Measurements from ENCODE around the gene ASPRV1.
A peak's percentile ranks its signal among the peaks of the same experiment; 100 is the strongest.

ASPRV1 gene

DNA sequence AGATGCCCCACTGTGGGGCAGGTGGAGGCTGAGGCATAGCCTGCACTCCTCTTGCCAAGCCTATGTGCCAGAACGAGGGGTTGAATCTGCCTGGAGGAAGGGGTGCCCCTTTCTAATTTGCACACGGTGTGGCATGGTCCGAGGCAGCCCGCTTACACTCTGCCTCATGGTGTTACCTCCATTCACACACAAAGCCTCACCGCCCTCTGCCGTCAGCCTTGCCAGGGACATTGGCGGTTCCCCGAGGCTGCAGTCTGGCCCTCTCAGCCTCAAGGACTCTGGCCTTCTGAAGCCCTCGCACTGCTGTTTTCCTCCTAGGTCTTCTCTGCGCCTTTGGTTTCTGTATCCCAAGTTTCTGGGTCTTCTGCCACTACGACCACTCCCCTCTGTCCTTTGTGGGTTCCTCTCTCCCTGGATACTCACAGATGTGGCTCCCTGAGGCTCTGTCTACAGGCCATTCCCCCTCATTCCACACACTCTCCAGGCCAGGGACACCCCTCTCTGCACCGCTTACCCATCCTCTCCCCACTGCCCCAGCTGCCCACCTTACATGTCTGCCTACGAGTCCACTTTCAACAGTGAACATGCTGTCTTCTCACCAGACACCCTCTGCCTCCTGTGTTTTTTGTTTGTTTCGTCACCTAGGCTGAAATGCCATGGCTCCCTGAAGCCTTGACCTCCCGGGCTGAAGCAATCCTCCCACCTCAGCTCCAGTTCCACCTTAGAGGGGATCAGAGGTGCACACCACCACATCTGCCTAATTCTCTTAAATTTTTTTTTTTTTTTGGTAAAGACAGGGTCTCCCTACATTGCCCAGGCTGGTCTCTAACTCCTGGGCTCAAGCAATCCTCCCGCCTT lies 7.9 kb upstream of the ASPRV1 start:
- H3K4me1 ChIP-seq (ENCODE audit: control insufficient read depth, insufficient read depth, low read length): peaks cover 6% of the 10 kb centered on the region
- H3K9me3 ChIP-seq (ENCODE audit: control insufficient read depth, low read length): no peaks in the 10 kb centered on the region
- no peaks in the 10 kb centered on the region for H3K36me3 ChIP-seq (ENCODE audit: control insufficient read depth, insufficient read depth, low read length, severe bottlenecking)
- no peak overlapping the region for H3K4me3 ChIP-seq (ENCODE audit: low read length)
- no peak for DNase-seq (ENCODE audit: low read depth)
- H3K9ac ChIP-seq (ENCODE audit: low read length): no peak overlapping the region
- peaks cover 4% of the 10 kb centered on the region for H3K27me3 ChIP-seq (replicated peaks; ENCODE audit: control insufficient read depth, insufficient read depth, low read length)

DNA sequence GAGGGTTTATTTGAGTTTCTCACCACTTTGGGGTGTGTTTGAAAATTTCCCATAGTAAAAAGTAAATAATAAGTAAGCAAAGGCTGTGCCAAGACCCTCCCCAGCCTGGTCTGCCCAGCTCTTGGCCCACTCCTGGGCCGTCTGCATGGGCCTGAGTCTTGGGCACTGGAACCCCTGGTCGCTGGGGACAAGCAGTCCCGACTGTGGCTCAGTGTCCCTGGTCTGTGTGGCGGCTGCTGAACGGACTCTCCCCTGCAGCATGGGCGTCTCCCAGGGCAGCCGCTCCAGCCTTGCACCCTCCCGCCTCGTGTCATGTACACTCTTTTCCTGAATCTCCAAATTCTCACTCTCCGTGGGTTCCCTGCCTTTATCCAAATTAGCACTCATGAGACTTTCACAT lies 7.2 kb upstream of the ASPRV1 start:
- peaks cover 4% of the 10 kb centered on the region for H3K27me3 ChIP-seq (replicated peaks; ENCODE audit: control insufficient read depth, insufficient read depth, low read length)
- no peak overlapping the region for H3K4me3 ChIP-seq (ENCODE audit: low read length)
- H3K4me1 ChIP-seq (ENCODE audit: control insufficient read depth, insufficient read depth, low read length): peaks cover 11% of the 10 kb centered on the region
- no peaks in the 10 kb centered on the region for H3K9me3 ChIP-seq (ENCODE audit: control insufficient read depth, low read length)
- DNase-seq (ENCODE audit: low read depth): no peak
- no peak overlapping the region for H3K9ac ChIP-seq (ENCODE audit: low read length)
- H3K36me3 ChIP-seq (ENCODE audit: control insufficient read depth, insufficient read depth, low read length, severe bottlenecking): no peaks in the 10 kb centered on the region

DNA sequence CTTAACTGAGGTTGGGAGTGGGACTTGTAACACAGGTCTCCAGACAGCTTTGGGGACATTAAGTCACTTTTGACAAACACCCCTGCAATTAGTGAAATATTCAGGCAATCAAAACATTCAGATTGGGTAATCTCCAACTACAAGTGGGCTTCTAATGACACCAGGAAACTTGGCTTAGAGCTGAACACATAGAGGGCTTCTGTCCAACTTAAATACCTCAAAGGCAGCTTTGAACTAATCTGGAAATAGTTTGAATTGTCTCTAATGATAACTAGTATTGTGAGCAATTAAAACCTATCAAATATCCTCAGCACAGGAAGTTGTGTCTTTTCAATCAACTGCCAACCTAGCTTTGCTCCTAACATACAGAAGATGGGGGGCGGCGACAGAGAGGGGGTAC lies 5.1 kb upstream of the ASPRV1 start:
- peak; percentile 21 for DNase-seq (ENCODE audit: low read depth)
- Histone ChIP-seq H3K9me3 (ENCODE audit: control insufficient read depth, low read length) (no peaks in the 10 kb centered on the region), H3K36me3 (ENCODE audit: control insufficient read depth, insufficient read depth, low read length, severe bottlenecking) (no peaks in the 10 kb centered on the region), H3K4me3 (ENCODE audit: low read length) (no peak overlapping the region), H3K27me3 (replicated peaks; ENCODE audit: control insufficient read depth, insufficient read depth, low read length) (peaks cover 4% of the 10 kb centered on the region), H3K9ac (ENCODE audit: low read length) (no peak overlapping the region), H3K4me1 (ENCODE audit: control insufficient read depth, insufficient read depth, low read length) (peaks cover 5% of the 10 kb centered on the region)

DNA sequence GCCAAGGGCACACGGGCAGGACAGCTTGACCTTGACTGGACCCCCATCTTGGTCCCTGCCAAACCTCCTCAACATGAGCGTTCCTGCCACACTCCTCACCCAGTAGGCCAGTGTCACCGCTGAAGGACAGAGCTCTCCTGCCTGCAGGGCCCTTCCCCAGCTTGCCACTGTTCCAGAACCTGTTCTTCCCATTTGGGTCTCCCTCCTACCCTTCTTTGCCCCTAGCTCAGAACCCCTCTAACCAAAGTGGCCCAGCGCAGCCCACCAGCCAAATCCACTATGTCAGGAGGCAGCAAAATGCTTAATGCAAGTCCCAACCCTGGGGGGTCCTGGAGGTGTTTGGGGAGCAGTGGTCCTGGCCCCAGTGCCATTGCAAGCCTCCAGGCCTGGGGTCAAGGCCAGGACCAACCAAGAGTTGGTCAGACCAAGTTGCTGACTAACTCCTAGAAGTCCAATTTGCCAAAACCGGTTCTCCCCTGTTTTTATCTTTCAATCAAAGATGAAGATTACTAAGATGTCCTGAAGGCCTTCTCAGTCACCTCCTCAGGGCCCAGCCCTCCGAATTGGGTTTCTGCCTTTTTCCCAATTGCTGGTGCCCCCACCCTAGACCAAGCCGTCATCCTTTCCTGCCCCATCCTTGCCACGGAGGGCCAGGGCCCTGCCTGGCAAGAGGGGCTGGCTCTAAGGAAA lies 4.5 kb upstream of the ASPRV1 start:
- Histone ChIP-seq H3K27me3 (replicated peaks; ENCODE audit: control insufficient read depth, insufficient read depth, low read length) (peaks cover 4% of the 10 kb centered on the region), H3K36me3 (ENCODE audit: control insufficient read depth, insufficient read depth, low read length, severe bottlenecking) (no peaks in the 10 kb centered on the region), H3K9ac (ENCODE audit: low read length) (no peak overlapping the region), H3K9me3 (ENCODE audit: control insufficient read depth, low read length) (no peaks in the 10 kb centered on the region), H3K4me3 (ENCODE audit: low read length) (no peak overlapping the region), H3K4me1 (ENCODE audit: control insufficient read depth, insufficient read depth, low read length) (peaks cover 5% of the 10 kb centered on the region)
- no peak for DNase-seq (ENCODE audit: low read depth)

DNA sequence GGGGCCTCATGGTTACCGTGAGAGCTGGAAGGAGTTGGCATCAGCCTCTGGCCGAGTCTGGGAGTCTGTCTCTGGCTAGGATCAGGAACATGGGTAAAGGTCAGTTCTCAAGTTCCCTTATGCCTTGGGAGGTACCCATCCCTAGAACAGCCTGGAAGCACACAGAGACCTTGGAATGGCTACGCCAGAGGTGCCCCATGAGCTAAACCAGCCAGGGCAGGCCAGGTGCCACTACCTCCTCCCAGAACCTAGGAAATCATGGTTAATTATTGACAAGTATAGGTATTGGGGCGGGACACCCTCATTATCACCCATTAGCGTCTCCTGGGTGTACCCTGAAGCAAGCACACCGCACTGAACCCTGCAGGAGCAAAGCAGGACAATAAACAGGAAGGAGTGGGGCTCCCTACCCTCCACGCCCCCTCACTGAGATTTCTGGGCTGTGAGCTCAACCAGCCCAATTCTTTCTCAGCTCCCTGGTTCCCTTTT lies 3.0 kb upstream of the ASPRV1 start:
- no peak overlapping the region for H3K4me3 ChIP-seq (ENCODE audit: low read length)
- H3K4me1 ChIP-seq (ENCODE audit: control insufficient read depth, insufficient read depth, low read length): peaks cover 5% of the 10 kb centered on the region
- peaks cover 10% of the 10 kb centered on the region for H3K27me3 ChIP-seq (replicated peaks; ENCODE audit: control insufficient read depth, insufficient read depth, low read length)
- no peaks in the 10 kb centered on the region for H3K36me3 ChIP-seq (ENCODE audit: control insufficient read depth, insufficient read depth, low read length, severe bottlenecking)
- no peaks in the 10 kb centered on the region for H3K9me3 ChIP-seq (ENCODE audit: control insufficient read depth, low read length)
- H3K9ac ChIP-seq (ENCODE audit: low read length): no peak overlapping the region
- no peak for DNase-seq (ENCODE audit: low read depth)

DNA sequence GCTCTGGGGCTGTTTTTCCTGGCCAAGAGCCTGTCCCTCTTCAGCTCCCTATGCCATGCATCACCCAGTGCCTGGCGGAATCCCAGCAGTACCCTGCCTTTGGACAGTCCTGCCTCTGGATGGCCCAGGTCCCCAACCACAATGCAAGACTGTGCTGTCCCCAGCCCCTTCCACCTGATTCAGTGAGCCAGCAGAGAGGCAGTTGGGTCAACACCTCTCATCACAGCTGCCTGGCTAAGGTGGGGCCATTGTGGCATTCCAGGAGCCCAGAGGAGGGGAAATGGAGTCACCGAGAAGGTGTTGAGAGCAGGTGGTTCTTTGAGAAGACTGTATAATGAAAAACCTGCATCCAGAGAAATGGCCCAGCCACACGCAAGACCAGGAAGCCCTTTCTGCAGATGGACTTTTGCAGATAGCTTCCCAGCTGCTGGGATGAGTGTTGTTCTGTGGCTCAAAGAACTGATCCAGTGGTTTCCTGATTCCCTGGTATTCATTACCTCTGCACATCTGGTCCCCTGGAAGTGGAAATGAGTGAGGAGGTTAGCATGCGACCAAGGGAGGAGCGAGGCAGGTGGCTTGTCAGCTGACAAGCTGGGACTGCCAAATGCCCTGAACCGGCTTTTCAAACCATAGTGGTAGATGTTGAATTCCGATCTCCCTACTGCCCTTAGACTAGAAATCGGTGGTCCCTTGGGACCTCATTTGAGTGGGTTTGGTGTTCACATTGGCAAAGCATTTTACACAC lies 1.7 kb upstream of the ASPRV1 start:
- no peak for DNase-seq (ENCODE audit: low read depth)
- H3K9ac ChIP-seq (ENCODE audit: low read length): no peak overlapping the region
- H3K9me3 ChIP-seq (ENCODE audit: control insufficient read depth, low read length): no peaks in the 10 kb centered on the region
- H3K4me3 ChIP-seq (ENCODE audit: low read length): no peak overlapping the region
- H3K36me3 ChIP-seq (ENCODE audit: control insufficient read depth, insufficient read depth, low read length, severe bottlenecking): no peaks in the 10 kb centered on the region
- peaks cover 5% of the 10 kb centered on the region for H3K4me1 ChIP-seq (ENCODE audit: control insufficient read depth, insufficient read depth, low read length)
- H3K27me3 ChIP-seq (replicated peaks; ENCODE audit: control insufficient read depth, insufficient read depth, low read length): peaks cover 13% of the 10 kb centered on the region

DNA sequence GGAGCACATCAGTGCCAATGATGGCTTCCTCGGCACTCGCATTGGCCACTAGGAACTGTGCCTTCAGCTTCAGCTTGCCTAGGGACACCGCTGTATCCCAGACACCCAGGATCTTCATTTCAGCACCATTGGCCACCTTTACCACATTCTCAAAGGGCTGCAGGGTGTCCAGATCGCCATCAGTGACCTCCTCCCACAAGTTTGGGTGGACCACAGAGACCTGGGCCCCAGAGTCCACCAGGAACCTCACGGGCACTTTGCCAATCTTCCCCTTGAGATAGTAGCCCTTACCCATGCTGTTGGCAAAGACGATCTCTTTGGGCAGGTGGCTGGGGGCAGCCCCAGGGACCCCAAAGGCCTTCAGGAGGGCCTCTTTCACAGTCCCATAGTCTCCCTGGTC lies 610 bp downstream of the ASPRV1 start:
- Histone ChIP-seq H3K36me3 (ENCODE audit: control insufficient read depth, insufficient read depth, low read length, severe bottlenecking) (no peaks in the 10 kb centered on the region), H3K9ac (ENCODE audit: low read length) (no peak overlapping the region), H3K9me3 (ENCODE audit: control insufficient read depth, low read length) (no peaks in the 10 kb centered on the region), H3K4me3 (ENCODE audit: low read length) (no peak overlapping the region), H3K4me1 (ENCODE audit: control insufficient read depth, insufficient read depth, low read length) (peaks cover 5% of the 10 kb centered on the region), H3K27me3 (replicated peaks; ENCODE audit: control insufficient read depth, insufficient read depth, low read length) (peaks cover 34% of the 10 kb centered on the region)
- DNase-seq (ENCODE audit: low read depth): no peak

DNA sequence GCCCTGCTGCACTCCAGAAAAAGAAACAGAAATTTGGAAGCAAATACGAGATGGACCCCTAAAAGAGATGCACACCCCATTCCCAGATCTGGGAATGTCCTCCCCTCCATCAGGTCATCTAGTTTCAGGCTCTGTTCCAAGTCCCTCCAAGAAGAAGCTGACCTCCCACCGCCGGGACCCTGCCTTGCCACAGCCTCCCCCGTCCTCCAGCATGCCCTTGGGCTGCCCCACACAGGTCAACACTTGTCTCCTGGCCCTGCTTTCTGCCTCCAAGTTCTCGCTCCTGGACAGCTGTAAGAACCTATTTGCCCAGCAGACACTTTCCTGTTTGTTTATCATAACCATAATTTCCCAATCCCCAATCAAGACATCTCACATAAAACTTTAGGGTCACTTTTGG lies 2.0 kb downstream of the ASPRV1 start:
- Histone ChIP-seq H3K36me3 (ENCODE audit: control insufficient read depth, insufficient read depth, low read length, severe bottlenecking) (no peaks in the 10 kb centered on the region), H3K27me3 (replicated peaks; ENCODE audit: control insufficient read depth, insufficient read depth, low read length) (peaks cover 36% of the 10 kb centered on the region), H3K4me3 (ENCODE audit: low read length) (no peak overlapping the region), H3K4me1 (ENCODE audit: control insufficient read depth, insufficient read depth, low read length) (peaks cover 9% of the 10 kb centered on the region), H3K9me3 (ENCODE audit: control insufficient read depth, low read length) (no peaks in the 10 kb centered on the region), H3K9ac (ENCODE audit: low read length) (no peak overlapping the region)
- DNase-seq (ENCODE audit: low read depth): no peak

DNA sequence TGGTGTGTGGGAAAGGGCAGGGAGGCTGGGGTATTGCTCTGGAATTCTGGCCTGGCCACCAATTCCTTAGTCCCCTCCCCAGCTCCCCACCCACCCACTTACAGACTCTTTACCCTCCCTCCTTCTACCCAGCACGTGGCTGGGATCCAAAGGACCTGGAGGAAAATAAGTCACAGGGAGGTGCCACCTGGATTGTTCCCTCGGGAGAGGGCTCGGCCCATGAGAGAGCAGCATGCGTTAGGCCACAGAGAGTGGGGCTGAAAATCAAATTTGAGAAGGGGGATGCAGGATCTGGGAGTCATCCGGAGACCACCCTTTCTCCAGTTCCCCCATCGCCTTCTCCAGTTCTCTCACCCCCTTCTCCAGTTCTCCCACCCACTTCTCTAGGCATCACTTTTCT lies 3.0 kb downstream of the ASPRV1 start:
- no peak for DNase-seq (ENCODE audit: low read depth)
- peaks cover 36% of the 10 kb centered on the region for H3K27me3 ChIP-seq (replicated peaks; ENCODE audit: control insufficient read depth, insufficient read depth, low read length)
- H3K9me3 ChIP-seq (ENCODE audit: control insufficient read depth, low read length): no peaks in the 10 kb centered on the region
- no peaks in the 10 kb centered on the region for H3K36me3 ChIP-seq (ENCODE audit: control insufficient read depth, insufficient read depth, low read length, severe bottlenecking)
- no peak overlapping the region for H3K4me3 ChIP-seq (ENCODE audit: low read length)
- no peak overlapping the region for H3K9ac ChIP-seq (ENCODE audit: low read length)
- peaks cover 4% of the 10 kb centered on the region for H3K4me1 ChIP-seq (ENCODE audit: control insufficient read depth, insufficient read depth, low read length)

DNA sequence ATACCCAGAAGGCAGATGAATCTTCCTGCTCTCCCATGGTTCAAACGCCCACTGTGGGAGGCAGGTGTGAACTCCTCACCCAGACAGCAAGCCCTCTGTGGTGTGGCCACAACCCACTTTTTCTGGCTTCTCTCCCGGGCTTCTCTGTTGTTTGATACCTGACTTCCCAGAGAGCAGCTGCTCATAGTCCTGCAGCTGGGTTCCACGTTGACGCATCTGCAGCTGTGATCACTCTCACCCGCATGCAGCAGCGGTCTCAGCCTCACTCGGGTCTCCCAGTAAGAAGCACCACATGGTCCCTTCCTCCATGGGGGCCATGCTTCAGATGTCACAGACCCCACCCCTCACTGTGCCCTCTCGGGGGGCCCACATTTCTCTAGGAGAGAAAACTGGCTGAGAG lies 3.5 kb downstream of the ASPRV1 start:
- no peak overlapping the region for H3K9ac ChIP-seq (ENCODE audit: low read length)
- H3K9me3 ChIP-seq (ENCODE audit: control insufficient read depth, low read length): no peaks in the 10 kb centered on the region
- H3K4me1 ChIP-seq (ENCODE audit: control insufficient read depth, insufficient read depth, low read length): peaks cover 9% of the 10 kb centered on the region
- no peaks in the 10 kb centered on the region for H3K36me3 ChIP-seq (ENCODE audit: control insufficient read depth, insufficient read depth, low read length, severe bottlenecking)
- H3K4me3 ChIP-seq (ENCODE audit: low read length): no peak overlapping the region
- H3K27me3 ChIP-seq (replicated peaks; ENCODE audit: control insufficient read depth, insufficient read depth, low read length): peaks cover 36% of the 10 kb centered on the region
- DNase-seq (ENCODE audit: low read depth): no peak

DNA sequence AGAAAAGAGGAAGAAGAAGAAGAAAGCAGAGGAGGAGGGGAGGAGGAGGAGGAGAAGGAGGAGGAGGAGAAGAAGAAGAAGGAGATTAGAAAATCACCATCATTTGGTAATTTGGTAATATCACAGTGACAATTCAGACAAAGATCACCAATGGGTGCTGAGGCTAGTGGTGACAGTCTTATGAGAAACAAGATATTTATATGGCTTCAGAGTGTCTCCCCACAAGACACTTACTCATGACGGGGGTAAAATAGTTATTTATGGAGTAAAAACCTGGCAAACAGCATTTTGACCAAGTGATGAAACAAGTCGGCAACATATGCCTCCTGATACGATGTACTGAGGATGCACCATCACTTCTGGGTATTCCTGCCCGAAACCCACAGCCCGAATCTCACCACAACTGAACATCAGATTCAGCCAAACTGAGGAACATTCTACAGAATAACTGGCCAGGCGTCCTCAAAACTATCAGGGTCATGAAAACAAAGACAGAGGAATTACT lies 4.9 kb downstream of the ASPRV1 start:
- no peak overlapping the region for H3K4me3 ChIP-seq (ENCODE audit: low read length)
- H3K9me3 ChIP-seq (ENCODE audit: control insufficient read depth, low read length): no peaks in the 10 kb centered on the region
- H3K9ac ChIP-seq (ENCODE audit: low read length): no peak overlapping the region
- DNase-seq (ENCODE audit: low read depth): no peak
- H3K4me1 ChIP-seq (ENCODE audit: control insufficient read depth, insufficient read depth, low read length): peaks cover 21% of the 10 kb centered on the region
- no peaks in the 10 kb centered on the region for H3K36me3 ChIP-seq (ENCODE audit: control insufficient read depth, insufficient read depth, low read length, severe bottlenecking)
- peaks cover 36% of the 10 kb centered on the region for H3K27me3 ChIP-seq (replicated peaks; ENCODE audit: control insufficient read depth, insufficient read depth, low read length)

All from adipocyte (in vitro differentiated cells).